GM19099 (cell line): ENCODE data around the gene TNFSF11.

ENCODE experiments used
- POLR2A ChIP-seq: IDR thresholded peaks from 3 replicates; pipeline ENCODE4 v1.6.1; 2011; ENCODE audit warnings: low read depth; ENCODE audit not compliant: insufficient read length; ENCODE audit errors: extremely low read depth

Gene TNFSF11, protein sequence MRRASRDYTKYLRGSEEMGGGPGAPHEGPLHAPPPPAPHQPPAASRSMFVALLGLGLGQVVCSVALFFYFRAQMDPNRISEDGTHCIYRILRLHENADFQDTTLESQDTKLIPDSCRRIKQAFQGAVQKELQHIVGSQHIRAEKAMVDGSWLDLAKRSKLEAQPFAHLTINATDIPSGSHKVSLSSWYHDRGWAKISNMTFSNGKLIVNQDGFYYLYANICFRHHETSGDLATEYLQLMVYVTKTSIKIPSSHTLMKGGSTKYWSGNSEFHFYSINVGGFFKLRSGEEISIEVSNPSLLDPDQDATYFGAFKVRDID

GRCh38 chr13:42574011-42574410 is at the start of gene TNFSF11:
Gene TNFSF11, plus strand, starts transcription at chr13:42574152. Its CDS starts 152 bp downstream, at chr13:42574304.
- TF ChIP-seq POLR2A, result peak; percentile 40

DNA sequence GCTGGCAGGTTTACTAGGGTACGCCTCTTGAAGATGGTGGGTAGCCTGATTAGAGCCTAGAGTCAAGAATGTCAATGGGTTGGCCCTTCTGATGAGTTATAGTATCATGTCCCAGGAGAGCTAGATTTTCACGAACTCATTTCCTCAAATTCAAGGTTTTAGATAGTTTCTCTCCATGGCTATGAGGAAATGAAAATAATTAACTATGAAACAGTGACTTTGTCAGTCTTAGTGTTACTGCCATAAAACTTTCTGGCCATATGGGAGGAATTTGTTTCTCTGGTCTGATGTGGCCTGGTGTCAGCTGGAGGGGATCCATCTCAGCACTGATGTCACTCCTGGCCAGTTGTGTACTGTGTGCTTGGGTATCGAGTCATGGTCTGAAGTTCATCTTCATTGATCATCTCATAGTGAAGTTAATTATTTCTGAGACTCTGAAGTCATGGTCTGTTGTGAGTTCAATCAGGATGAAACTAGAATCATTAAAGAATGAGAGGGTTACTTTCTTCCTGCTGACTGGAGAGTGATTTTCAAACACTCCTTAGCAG is 49.4 kb upstream of the TNFSF11 start:
- TF ChIP-seq POLR2A, result peak; percentile 31

- no peak for TF ChIP-seq POLR2A
These were observed 48.9 kb upstream of the TNFSF11 start for GRCh38 chr13:42525035-42525504.

- no peak for TF ChIP-seq POLR2A
These were observed 47.7 kb upstream of the TNFSF11 start for GRCh38 chr13:42526276-42526675.

GRCh38 chr13:42526804-42527203 is 47.1 kb upstream of the TNFSF11 start:
- TF ChIP-seq POLR2A, result no peak

DNA sequence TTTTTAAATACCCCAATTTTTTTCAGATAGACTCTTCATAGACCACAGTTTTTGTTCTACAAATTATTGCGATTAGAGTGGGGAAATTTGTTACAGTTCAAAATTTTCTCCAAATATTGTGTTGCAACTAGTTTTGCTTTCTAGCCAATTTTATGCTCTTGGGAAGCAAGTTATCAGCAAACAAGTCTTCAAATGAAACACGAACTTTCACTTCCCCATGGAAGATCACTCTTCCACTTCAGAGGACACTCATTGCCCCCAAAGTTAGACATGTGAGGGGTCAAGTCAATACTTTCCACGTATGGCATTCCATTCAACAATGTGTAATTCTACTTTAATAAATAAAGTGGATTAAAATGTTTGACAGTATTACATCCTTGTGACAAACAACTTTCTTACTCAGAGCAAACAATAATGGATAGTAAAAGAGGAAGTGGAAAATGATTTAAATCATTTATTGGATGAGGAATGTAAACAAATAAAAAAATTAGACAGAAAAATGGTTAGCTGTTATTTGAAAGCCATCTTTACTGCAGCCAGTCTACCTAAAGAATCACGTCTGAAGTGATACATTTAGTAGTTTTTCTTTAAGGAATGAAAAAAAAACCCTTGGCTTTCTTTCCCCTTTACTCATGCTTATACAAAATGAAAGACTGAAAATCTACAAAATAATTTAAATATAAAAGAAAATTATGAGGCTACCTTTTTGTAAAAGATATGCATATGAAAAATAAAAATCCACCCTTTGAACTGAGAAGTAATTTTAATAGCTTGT is 41.2 kb upstream of the TNFSF11 start:
- TF ChIP-seq POLR2A, result no peak

GRCh38 chr13:42533336-42533591 is 40.7 kb upstream of the TNFSF11 start:
- no peak for TF ChIP-seq POLR2A

- TF ChIP-seq POLR2A, result no peak
These were observed 39.2 kb upstream of the TNFSF11 start for GRCh38 chr13:42534785-42535184.

DNA sequence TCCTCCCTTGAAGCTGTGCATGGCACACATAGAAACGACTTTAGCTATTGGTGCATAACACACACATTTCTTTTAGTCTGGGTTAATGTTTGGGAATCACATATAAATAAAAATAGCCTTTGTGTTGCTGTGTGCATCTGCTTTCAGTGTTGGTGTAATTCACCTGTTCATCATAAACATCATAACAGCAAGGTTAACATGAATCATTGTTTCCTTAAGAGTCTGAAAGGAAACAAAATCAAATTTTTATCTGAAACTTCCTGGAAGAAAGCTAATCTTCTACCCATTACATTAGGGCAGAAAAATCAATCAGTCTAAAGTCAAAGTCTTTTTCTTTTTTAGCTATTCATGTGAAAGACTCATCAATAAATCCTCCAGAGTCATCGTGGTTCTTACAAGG is 35.0 kb upstream of the TNFSF11 start:
- TF ChIP-seq POLR2A, result no peak

DNA sequence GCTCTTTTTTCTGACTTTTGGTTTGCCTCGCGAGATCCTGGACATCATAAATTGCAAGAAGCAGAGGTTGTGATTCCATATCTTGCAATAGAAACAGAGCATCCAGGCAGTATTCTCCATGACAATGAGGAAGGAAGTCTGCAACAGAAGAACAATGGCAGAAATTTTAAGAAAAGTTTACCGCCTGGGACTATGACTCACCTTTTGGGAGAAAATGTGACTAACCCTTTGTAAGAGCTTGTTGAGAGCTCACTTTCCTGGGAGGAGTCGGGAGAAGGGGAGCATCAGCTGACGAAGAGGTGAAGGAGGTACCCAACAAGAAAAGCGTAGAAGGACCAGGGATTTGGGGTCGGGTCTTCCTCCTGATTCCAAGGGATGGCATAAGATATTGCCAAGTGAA is 34.3 kb upstream of the TNFSF11 start:
- TF ChIP-seq POLR2A, result no peak

GRCh38 chr13:42543215-42543797 is 30.6 kb upstream of the TNFSF11 start:
- TF ChIP-seq POLR2A, result no peak

- no peak for TF ChIP-seq POLR2A
These were observed 29.6 kb upstream of the TNFSF11 start for GRCh38 chr13:42544246-42544926.

DNA sequence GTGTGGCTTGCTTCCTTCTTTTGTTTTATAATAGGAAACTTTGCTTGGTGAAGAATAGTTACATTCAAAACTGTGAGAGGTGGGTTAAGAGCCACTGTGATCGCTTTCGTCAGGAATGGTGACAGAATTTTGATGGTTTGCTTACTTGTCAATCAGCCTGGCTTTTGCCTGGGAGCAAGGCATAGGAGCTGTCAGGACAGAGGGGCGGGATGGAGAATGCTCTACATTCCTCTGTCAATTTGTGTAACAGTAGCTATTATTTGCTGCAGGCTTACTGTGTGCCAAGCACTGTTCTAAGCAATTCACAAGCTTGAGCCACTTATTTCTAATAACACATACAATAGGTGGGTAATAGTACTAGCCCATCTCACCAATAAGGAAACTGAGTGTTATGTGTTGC is 28.1 kb upstream of the TNFSF11 start:
- no peak for TF ChIP-seq POLR2A

DNA sequence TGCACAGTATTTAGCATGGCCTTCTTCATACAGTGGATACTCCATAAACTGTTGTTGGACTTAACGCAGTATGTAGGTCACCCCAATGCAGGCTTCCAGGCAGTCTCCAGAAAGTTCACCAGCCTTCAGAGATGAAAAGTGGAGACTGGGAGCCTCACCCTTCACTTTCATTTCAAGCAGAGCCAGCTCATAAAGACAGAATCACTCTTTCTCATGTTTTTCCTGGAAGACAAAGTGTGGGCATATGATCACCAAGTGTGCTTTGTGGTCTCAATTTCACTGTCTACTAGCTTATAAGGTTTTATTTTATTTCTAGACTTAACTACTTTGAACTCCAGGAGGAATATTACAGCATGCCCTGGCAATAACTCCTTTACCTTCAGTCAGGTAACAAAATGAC is 26.3 kb upstream of the TNFSF11 start:
- no peak for TF ChIP-seq POLR2A
